NCI-H2196 (cell line): ENCODE measurements around the gene PTPRD.

Experiments used
- DNase-seq: peaks from one replicate; lab custom pipeline; 2025; ENCODE audit not compliant: unreplicated experiment; lab: John Stamatoyannopoulos, UW

Gene PTPRD

DNA sequence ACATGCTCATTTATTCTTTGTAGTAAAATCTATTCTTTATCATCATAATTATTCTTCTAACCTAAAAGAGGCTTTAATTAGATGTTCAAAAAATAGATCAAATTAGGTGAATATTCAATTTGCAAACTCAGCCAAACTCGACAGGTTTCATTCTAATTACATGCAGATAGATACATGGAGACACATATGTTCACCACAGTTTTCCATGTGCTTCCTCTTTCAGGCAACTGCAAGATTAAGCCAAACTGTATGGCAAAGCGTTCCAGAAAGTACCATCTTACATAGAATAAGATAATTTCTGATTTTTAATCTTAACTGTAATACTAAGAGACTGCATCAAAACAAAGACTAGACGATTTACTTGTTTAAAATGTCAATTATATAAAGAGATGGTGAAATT, 1944.6 kb downstream of the PTPRD start:
- no peak for DNase-seq

GRCh38 chr9:8666060-8666459, 1946.7 kb downstream of the PTPRD start:
- DNase-seq, result no peak

- no peak for DNase-seq
These were observed 1952.4 kb downstream of the PTPRD start for GRCh38 chr9:8660383-8660782.

DNA sequence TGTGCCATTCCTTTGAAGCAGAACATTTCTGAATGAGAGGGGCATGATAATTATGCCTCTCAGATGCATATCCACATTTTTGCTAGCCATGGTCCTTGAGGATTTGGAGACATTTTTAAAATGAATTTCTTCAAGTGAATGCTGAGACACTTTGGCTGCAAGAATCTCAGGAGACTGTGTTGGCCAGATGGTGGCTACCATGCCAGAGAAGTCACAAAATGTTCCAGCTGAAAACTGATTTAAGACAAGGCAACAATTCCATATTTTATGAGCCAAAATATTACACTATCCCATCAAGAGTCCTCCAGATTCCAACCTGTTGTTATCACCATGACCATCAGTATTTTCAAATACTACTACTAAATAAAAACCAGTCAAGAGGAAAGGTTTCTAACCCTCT, 1953.7 kb downstream of the PTPRD start:
- DNase-seq, result no peak

GRCh38 chr9:8655071-8655470, 1957.7 kb downstream of the PTPRD start:
- DNase-seq, result no peak

- DNase-seq, result no peak
These were observed 1958.9 kb downstream of the PTPRD start for GRCh38 chr9:8653855-8654254.

DNA sequence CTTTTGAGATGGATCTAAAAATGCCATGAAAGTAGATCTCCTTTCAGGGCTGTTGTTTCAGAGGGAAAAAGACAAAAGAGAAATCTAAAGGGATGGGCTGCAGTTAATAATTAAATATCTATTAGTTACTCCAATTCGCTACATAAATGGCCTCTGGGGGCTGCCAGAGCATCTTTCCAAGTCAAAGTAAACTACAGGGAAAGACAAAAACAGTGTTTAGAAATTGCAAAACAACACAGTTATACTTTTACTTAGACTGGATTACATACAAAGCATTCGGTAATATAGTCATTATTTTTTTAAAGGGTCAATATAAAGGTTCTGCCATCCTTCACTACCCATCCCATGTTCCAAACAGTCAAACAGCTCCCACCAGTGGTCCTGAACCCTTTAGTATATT, 1959.7 kb downstream of the PTPRD start:
- no peak for DNase-seq

GRCh38 chr9:8652255-8652654, 1960.5 kb downstream of the PTPRD start:
- no peak for DNase-seq

DNA sequence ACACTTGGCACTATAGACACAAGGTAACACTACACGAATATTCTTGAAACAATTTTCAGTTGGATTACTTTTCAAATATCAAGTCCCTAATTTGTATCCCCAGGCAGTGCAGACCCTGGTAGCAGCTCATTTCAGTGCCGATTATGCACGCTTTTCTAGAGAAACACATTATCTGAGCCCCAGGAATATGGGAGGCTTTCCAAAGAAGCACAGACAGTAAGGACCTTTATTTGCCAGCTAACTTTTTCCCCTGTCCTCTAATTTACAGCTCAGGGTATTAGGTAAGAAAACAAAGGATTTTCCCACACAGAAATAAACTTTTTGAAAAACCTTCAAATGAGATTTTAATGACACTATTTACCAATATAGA, 1961.0 kb downstream of the PTPRD start:
- no peak for DNase-seq

DNA sequence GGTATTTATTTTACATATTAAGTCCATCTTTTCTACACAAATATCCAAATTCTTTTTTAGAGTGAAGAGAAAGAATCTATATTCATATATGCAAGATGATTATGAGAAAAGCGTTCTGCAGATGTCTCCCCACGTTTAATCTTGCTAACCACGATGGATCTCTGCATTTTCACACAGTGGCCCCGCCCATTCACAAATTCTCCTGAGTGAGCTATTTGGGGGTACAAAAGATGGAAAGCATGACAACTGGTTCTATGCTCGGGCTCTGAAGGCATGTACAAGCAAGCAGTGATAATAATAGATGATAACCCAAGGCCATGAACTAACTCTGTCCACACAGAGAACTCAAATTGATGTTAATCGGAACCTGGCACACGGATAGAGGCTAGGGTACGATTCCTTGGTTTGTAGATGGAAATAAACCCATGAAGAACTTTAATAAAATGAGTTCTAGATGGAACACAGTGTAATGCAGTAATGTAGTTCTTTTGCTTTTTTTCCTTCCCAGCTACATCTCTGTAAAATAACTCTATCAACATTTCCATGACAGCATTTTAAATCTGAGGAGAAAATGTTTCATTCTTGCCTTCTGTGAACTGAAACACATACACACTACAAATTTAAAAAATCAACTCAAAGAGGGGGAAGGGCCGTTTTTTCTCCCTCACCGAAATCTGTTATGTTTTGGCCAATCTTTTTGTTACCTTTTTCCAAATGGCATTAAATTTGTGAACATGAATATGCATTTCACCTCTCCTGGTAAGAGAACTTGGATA, 1961.5 kb downstream of the PTPRD start:
- DNase-seq, result no peak

- no peak for DNase-seq
These were observed 1963.0 kb downstream of the PTPRD start for GRCh38 chr9:8649807-8650206.

GRCh38 chr9:8649160-8649559, 1963.6 kb downstream of the PTPRD start:
- no peak for DNase-seq

- no peak for DNase-seq
These were observed 1964.4 kb downstream of the PTPRD start for GRCh38 chr9:8648271-8648845.

- DNase-seq, result no peak
These were observed 1965.0 kb downstream of the PTPRD start for GRCh38 chr9:8647824-8648223.

DNA sequence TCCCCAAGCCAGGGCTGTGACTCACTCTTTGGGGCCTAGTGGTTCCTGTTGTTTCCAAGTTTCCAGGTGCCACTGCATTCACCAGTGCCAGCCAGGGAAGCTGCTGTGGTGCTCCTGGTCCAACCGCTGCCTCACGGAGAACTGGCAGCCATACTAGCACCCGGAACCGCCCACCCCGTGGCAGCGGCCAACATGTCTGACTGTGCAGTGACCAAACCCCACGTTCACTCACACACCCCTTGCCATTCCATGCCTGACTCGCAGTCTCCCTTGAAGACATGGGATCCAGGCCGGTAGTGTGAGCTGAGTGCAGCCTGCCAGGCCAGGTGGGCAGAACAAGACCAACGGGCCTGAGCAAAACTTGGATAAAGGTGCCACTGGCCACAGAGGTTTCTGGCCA, 1968.2 kb downstream of the PTPRD start:
- no peak for DNase-seq

GRCh38 chr9:8643896-8644295, 1968.9 kb downstream of the PTPRD start:
- no peak for DNase-seq

GRCh38 chr9:8643464-8643863, 1969.3 kb downstream of the PTPRD start:
- DNase-seq, result no peak

DNA sequence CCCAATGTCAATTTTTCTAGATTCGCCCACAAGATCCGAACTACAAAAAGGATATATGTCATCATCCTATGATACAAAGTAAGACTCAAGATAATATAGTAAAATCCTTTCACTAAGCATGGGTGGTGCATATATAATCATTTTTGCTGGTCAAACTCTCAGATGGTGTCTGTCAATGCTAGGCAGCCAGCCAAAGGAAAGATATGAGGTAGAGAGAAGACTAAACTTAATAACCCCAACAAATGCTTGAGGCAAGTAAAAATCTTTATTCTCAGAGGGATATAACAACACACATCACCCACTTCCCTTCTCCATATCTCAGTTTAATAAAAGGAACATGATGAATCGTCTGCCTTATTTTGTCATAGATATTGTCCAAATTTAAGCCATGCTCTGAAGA, 1972.0 kb downstream of the PTPRD start:
- no peak for DNase-seq

GRCh38 chr9:8637626-8638025, 1975.2 kb downstream of the PTPRD start:
- no peak for DNase-seq

DNA sequence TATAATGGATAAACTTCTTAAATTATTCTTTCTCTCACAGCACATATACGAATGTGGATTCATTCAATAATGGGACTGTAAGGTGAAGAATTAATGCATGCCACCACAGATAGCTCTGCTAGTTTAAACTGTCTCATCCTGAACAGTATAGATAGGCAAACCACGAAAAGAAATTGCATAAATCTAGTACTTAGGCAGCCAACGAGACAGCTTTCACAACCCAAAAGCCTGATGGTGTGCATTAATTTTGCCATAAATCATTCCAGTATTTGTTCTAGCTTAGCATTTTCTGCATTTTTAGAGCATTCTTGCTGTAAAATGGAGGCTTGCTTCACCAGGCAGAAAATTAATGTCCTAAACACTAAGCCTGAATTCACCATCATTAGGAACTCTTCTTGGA, 1979.0 kb downstream of the PTPRD start:
- DNase-seq, result no peak

GRCh38 chr9:8632493-8632892, 1980.3 kb downstream of the PTPRD start:
- DNase-seq, result no peak

DNA sequence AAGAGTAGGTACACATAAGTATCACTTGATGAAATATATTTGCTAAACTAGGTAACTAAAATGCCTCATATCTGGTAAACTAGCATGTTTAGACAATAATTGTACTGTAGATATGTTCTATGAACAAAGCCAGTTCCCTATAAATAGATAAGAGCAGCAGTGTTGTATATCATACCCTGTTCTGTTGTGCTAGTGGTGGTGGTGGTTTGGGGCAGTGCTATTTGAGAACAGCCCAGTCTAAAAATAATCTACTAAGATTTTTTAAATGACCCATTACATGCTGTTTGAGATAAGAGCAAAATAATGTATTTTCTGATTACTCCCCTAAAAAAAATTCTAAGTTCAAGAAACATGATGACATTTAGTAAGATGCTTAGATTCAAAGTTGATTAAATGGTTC, 1984.0 kb downstream of the PTPRD start:
- no peak for DNase-seq
